Stimulated activated naive B cell treated with anti-CD40 and anti-IgM and Interleukin-4, amounts not matched to agents 10 μg/mL and 1 μg/mL and 100 μg/mL, for 72 hours (primary cell): ENCODE results near the gene MBP.

ENCODE experiments used
- ATAC-seq, 2 donors: fragments of 150-1000 bp; cut with Tn5 transposase; replicated peaks; 2 replicates each; pipeline ENCODE4 v1.10.0; 2021; ENCODE audit warnings: moderate library complexity in 1 of 2
- DNase-seq: peaks from one replicate; pipeline ENCODE4 v3.0.0; 2021
- H3K27ac Mint-ChIP-seq: one replicate; pipeline ENCODE4 v1.8.0; 2022; ENCODE audit warnings: mild to moderate bottlenecking, mixed read lengths
- H3K27me3 Mint-ChIP-seq, 2 donors: one replicate each; pipeline ENCODE4 v1.8.0; 2022; ENCODE audit warnings: mixed read lengths in 2 of 2
- H3K36me3 Mint-ChIP-seq, 2 donors: one replicate each; pipeline ENCODE4 v1.8.0; 2022; ENCODE audit warnings: mixed read lengths in 2 of 2, mild to moderate bottlenecking in 1 of 2
- H3K4me1 Mint-ChIP-seq, 2 donors: one replicate each; pipeline ENCODE4 v1.8.0; 2022; ENCODE audit warnings: mixed read lengths in 2 of 2, mild to moderate bottlenecking in 1 of 2
- H3K4me3 Mint-ChIP-seq, 2 donors: one replicate each; pipeline ENCODE4 v1.8.0; 2022; ENCODE audit warnings: mild to moderate bottlenecking in 2 of 2, mixed read lengths in 2 of 2, moderate library complexity in 1 of 2
- H3K9me3 Mint-ChIP-seq, 2 donors: one replicate each; pipeline ENCODE4 v1.8.0; 2022; ENCODE audit warnings: mixed read lengths in 2 of 2, mild to moderate bottlenecking in 1 of 2

Gene MBP

GRCh38 chr18:77074431-77074830 lies 58.2 kb downstream of the MBP start:
- no peak overlapping the region for H3K4me3 Mint-ChIP-seq
- peaks cover 31 to 69% of the 10 kb centered on the region in 2 donors for H3K4me1 Mint-ChIP-seq
- H3K27me3 Mint-ChIP-seq: no peaks in the 10 kb centered on the region
- ATAC-seq (no peak), DNase-seq (no peak)
- no peak overlapping the region for H3K27ac Mint-ChIP-seq
- no peaks in the 10 kb centered on the region for H3K9me3 Mint-ChIP-seq
- H3K36me3 Mint-ChIP-seq: peaks cover 36 to 61% of the 10 kb centered on the region in 2 donors

GRCh38 chr18:77073336-77074093 lies 59.1 kb downstream of the MBP start:
- no peak overlapping the region for H3K27ac Mint-ChIP-seq
- no peaks in the 10 kb centered on the region for H3K27me3 Mint-ChIP-seq
- peaks cover 35 to 70% of the 10 kb centered on the region in 2 donors for H3K4me1 Mint-ChIP-seq
- no peak for DNase-seq
- H3K36me3 Mint-ChIP-seq: peaks cover 34 to 55% of the 10 kb centered on the region in 2 donors
- ATAC-seq: no peak
- H3K9me3 Mint-ChIP-seq: no peaks in the 10 kb centered on the region
- no peak overlapping the region for H3K4me3 Mint-ChIP-seq

- peaks cover 37 to 70% of the 10 kb centered on the region in 2 donors for H3K4me1 Mint-ChIP-seq
- peaks cover 24 to 50% of the 10 kb centered on the region in 2 donors for H3K36me3 Mint-ChIP-seq
- ATAC-seq: no peak
- no peak overlapping the region for H3K27ac Mint-ChIP-seq
- DNase-seq: no peak
- no peaks in the 10 kb centered on the region for H3K9me3 Mint-ChIP-seq
- no peaks in the 10 kb centered on the region for H3K27me3 Mint-ChIP-seq
- no peak overlapping the region for H3K4me3 Mint-ChIP-seq
Measured at GRCh38 chr18:77072566-77072965, 60.0 kb downstream of the MBP start.

- Mint-ChIP-seq H3K9me3 (no peaks in the 10 kb centered on the region), H3K27me3 (no peaks in the 10 kb centered on the region), H3K27ac (peak overlapping the region; percentile 60), H3K36me3 (peaks cover 29 to 53% of the 10 kb centered on the region in 2 donors), H3K4me1 (peaks cover 44 to 74% of the 10 kb centered on the region in 2 donors), H3K4me3 (no peak overlapping the region)
- DNase-seq: no peak
- no peak for ATAC-seq
Measured at GRCh38 chr18:77071711-77072292, 60.8 kb downstream of the MBP start.

GRCh38 chr18:77071061-77071460 lies 61.5 kb downstream of the MBP start:
- Mint-ChIP-seq H3K4me1 (peaks cover 42 to 76% of the 10 kb centered on the region in 2 donors), H3K4me3 (no peak overlapping the region), H3K27me3 (no peaks in the 10 kb centered on the region), H3K27ac (peak overlapping the region; percentile 60), H3K9me3 (no peaks in the 10 kb centered on the region), H3K36me3 (peaks cover 31 to 53% of the 10 kb centered on the region in 2 donors)
- no peak for ATAC-seq
- no peak for DNase-seq

- ATAC-seq (no peak), DNase-seq (no peak)
- no peak overlapping the region for H3K4me3 Mint-ChIP-seq
- peaks cover 44 to 80% of the 10 kb centered on the region in 2 donors for H3K4me1 Mint-ChIP-seq
- peaks cover 34 to 55% of the 10 kb centered on the region in 2 donors for H3K36me3 Mint-ChIP-seq
- no peaks in the 10 kb centered on the region for H3K9me3 Mint-ChIP-seq
- H3K27me3 Mint-ChIP-seq: no peaks in the 10 kb centered on the region
- no peak overlapping the region for H3K27ac Mint-ChIP-seq
Measured at GRCh38 chr18:77070627-77071026, 62.0 kb downstream of the MBP start.

GRCh38 chr18:77069931-77070330 lies 62.7 kb downstream of the MBP start:
- H3K4me3 Mint-ChIP-seq: peak overlapping the region in 1 of 2 donors; percentile 19
- peak overlapping the region; percentile 80 for H3K27ac Mint-ChIP-seq
- H3K27me3 Mint-ChIP-seq: no peaks in the 10 kb centered on the region
- no peak for DNase-seq
- peaks cover 37 to 54% of the 10 kb centered on the region in 2 donors for H3K36me3 Mint-ChIP-seq
- peaks cover 0 to 1% of the 10 kb centered on the region in 2 donors for H3K9me3 Mint-ChIP-seq
- peaks cover 47 to 80% of the 10 kb centered on the region in 2 donors for H3K4me1 Mint-ChIP-seq
- ATAC-seq: no peak

- DNase-seq (no peak), ATAC-seq (no peak)
- peaks cover 42 to 57% of the 10 kb centered on the region in 2 donors for H3K36me3 Mint-ChIP-seq
- no peaks in the 10 kb centered on the region for H3K27me3 Mint-ChIP-seq
- peaks cover 0 to 1% of the 10 kb centered on the region in 2 donors for H3K9me3 Mint-ChIP-seq
- no peak overlapping the region for H3K4me3 Mint-ChIP-seq
- H3K27ac Mint-ChIP-seq: peak overlapping the region; percentile 80
- peaks cover 51 to 83% of the 10 kb centered on the region in 2 donors for H3K4me1 Mint-ChIP-seq
Measured at GRCh38 chr18:77069482-77069881, 63.1 kb downstream of the MBP start.

- Mint-ChIP-seq H3K27me3 (no peaks in the 10 kb centered on the region), H3K4me1 (peaks cover 49 to 83% of the 10 kb centered on the region in 2 donors), H3K36me3 (peaks cover 39 to 57% of the 10 kb centered on the region in 2 donors), H3K9me3 (peaks cover 0 to 1% of the 10 kb centered on the region in 2 donors), H3K27ac (peak overlapping the region; percentile 96), H3K4me3 (peak overlapping the region; percentile 69 to 74)
- DNase-seq (peak; percentile 59), ATAC-seq (peak; percentile 50 to 63)
Measured at GRCh38 chr18:77068321-77069312, 64.0 kb downstream of the MBP start.

- H3K27ac Mint-ChIP-seq: peak overlapping the region; percentile 96
Measured at GRCh38 chr18:77067291-77068061, 65.1 kb downstream of the MBP start.

GRCh38 chr18:77066689-77067088 lies 65.9 kb downstream of the MBP start:
- peaks cover 0 to 4% of the 10 kb centered on the region in 2 donors for H3K9me3 Mint-ChIP-seq
- ATAC-seq: no peak
- H3K4me3 Mint-ChIP-seq: no peak overlapping the region
- no peak for DNase-seq
- no peaks in the 10 kb centered on the region for H3K27me3 Mint-ChIP-seq
- peaks cover 61 to 93% of the 10 kb centered on the region in 2 donors for H3K4me1 Mint-ChIP-seq
- H3K27ac Mint-ChIP-seq: peak overlapping the region; percentile 96
- H3K36me3 Mint-ChIP-seq: peaks cover 54 to 72% of the 10 kb centered on the region in 2 donors

More at GRCh38 chr18:77067291-77068061, 65.1 kb downstream of the MBP start:
- peaks cover 56 to 91% of the 10 kb centered on the region in 2 donors for H3K4me1 Mint-ChIP-seq
- H3K4me3 Mint-ChIP-seq: peak overlapping the region; percentile 69 to 74
- peaks cover 0 to 3% of the 10 kb centered on the region in 2 donors for H3K9me3 Mint-ChIP-seq
- no peaks in the 10 kb centered on the region for H3K27me3 Mint-ChIP-seq
- peaks cover 49 to 67% of the 10 kb centered on the region in 2 donors for H3K36me3 Mint-ChIP-seq
- ATAC-seq (peak; percentile 38 to 49), DNase-seq (peak; percentile 60)

- DNase-seq (no peak), ATAC-seq (no peak)
- Mint-ChIP-seq H3K4me1 (peaks cover 63 to 93% of the 10 kb centered on the region in 2 donors), H3K27me3 (no peaks in the 10 kb centered on the region), H3K4me3 (no peak overlapping the region), H3K36me3 (peaks cover 55 to 72% of the 10 kb centered on the region in 2 donors), H3K27ac (peak overlapping the region; percentile 99), H3K9me3 (peaks cover 0 to 4% of the 10 kb centered on the region in 2 donors)
Measured at GRCh38 chr18:77066101-77066500, 66.5 kb downstream of the MBP start.

GRCh38 chr18:77065221-77065981 lies 67.2 kb downstream of the MBP start:
- Mint-ChIP-seq H3K27me3 (no peaks in the 10 kb centered on the region), H3K9me3 (peaks cover 0 to 4% of the 10 kb centered on the region in 2 donors), H3K4me3 (peak overlapping the region; percentile 12 to 15), H3K36me3 (peaks cover 57 to 68% of the 10 kb centered on the region in 2 donors), H3K4me1 (peaks cover 63 to 94% of the 10 kb centered on the region in 2 donors), H3K27ac (peak overlapping the region; percentile 99)
- ATAC-seq (peak; percentile 60 to 71), DNase-seq (peak; percentile 78)
